HK-2 (cell line): ENCODE measurements around the gene SELENOO.
"Not testable (repeated sequence)": the region's sequence is repeated elsewhere in the genome, so short reads cannot be mapped to it uniquely, and the experiment has no call there.

Experiments used
- DNase-seq: peaks from one replicate; pipeline ENCODE4 v3.0.0-alpha.2; 2018; ENCODE audit not compliant: unreplicated experiment

SELENOO gene

GRCh38 chr22:50200461-50201190 is at the start of gene SELENOO:
Gene SELENOO, plus strand, starts transcription at chr22:50201011. Its CDS starts 26 bp downstream, at chr22:50201037.
- DNase-seq = peak; percentile 91

- DNase-seq = no peak
These were observed 49.0 kb upstream of the SELENOO start for GRCh38 chr22:50151571-50152537.

GRCh38 chr22:50153056-50153755 is 47.6 kb upstream of the SELENOO start:
- no peak for DNase-seq

GRCh38 chr22:50153756-50154140 is 47.1 kb upstream of the SELENOO start:
- no peak for DNase-seq

GRCh38 chr22:50157709-50158375 is 43.0 kb upstream of the SELENOO start:
- DNase-seq = no peak

GRCh38 chr22:50160947-50161346 is 39.9 kb upstream of the SELENOO start:
- DNase-seq = no peak

GRCh38 chr22:50161508-50162390 is 39.1 kb upstream of the SELENOO start:
- no peak for DNase-seq

- no peak for DNase-seq
These were observed 38.3 kb upstream of the SELENOO start for GRCh38 chr22:50162391-50162956.

- no peak for DNase-seq
These were observed 35.2 kb upstream of the SELENOO start for GRCh38 chr22:50165436-50166123.

- DNase-seq = no peak
These were observed 32.9 kb upstream of the SELENOO start for GRCh38 chr22:50167689-50168489.

- not testable (repeated sequence) for DNase-seq
These were observed 32.2 kb upstream of the SELENOO start for GRCh38 chr22:50168490-50169180.

- DNase-seq = no peak
These were observed 31.5 kb upstream of the SELENOO start for GRCh38 chr22:50169181-50169759.

- DNase-seq = no peak
These were observed 31.0 kb upstream of the SELENOO start for GRCh38 chr22:50169774-50170341.

- no peak for DNase-seq
These were observed 30.1 kb upstream of the SELENOO start, which contains the start of gene PANX2 for GRCh38 chr22:50170453-50171318. Gene PANX2, plus strand, starts transcription at chr22:50170731. Its CDS starts 0 bp downstream, at chr22:50170731.

GRCh38 chr22:50171319-50171964 is 29.4 kb upstream of the SELENOO start:
- no peak for DNase-seq

- DNase-seq = no peak
These were observed 28.8 kb upstream of the SELENOO start for GRCh38 chr22:50171965-50172421.
